BLaER1 (cell line): ENCODE measurements around the gene BRD1.

Experiments used
- H3K27ac ChIP-seq: shearing (Covaris generic); formaldehyde crosslinking; 2 replicates; pipeline ENCODE4 v1.8.1; 2022
- H3K27me3 ChIP-seq: shearing (Covaris generic); formaldehyde crosslinking; 2 replicates; pipeline ENCODE4 v1.8.1; 2022
- H3K36me3 ChIP-seq: shearing (Covaris generic); formaldehyde crosslinking; 2 replicates; pipeline ENCODE4 v1.8.1; 2022
- H3K4me1 ChIP-seq: shearing (Covaris generic); formaldehyde crosslinking; 2 replicates; pipeline ENCODE4 v1.8.1; 2022
- H3K4me2 ChIP-seq: shearing (Covaris generic); formaldehyde crosslinking; 2 replicates; pipeline ENCODE4 v1.8.1; 2022
- H3K4me3 ChIP-seq: shearing (Covaris generic); formaldehyde crosslinking; 2 replicates; pipeline ENCODE4 v1.8.1; 2022
- H3K9ac ChIP-seq: shearing (Covaris generic); formaldehyde crosslinking; 2 replicates; pipeline ENCODE4 v1.8.1; 2022
- H3K9me3 ChIP-seq: shearing (Covaris generic); formaldehyde crosslinking; 2 replicates; pipeline ENCODE4 v1.8.1; 2022
- H4K20me1 ChIP-seq: shearing (Covaris generic); formaldehyde crosslinking; 2 replicates; pipeline ENCODE4 v1.8.1; 2022
- Cebpa-rat ChIP-seq: shearing (Covaris generic); IDR thresholded peaks from 2 replicates; pipeline ENCODE4 v1.8.1; 2022

Gene BRD1

GRCh38 chr22:49726701-49727101 is 101.0 kb downstream of the BRD1 start:
- H3K9me3 ChIP-seq, result no peaks in the 10 kb centered on the region
- H3K9ac ChIP-seq, result no peak overlapping the region
- H3K4me2 ChIP-seq, result 0 out of 2 replicates have a peak overlapping the region, but pooled peaks have one; percentile 75
- H3K4me1 ChIP-seq, result peaks cover 61% of the 10 kb centered on the region
- no peak overlapping the region for H3K4me3 ChIP-seq
- H3K36me3 ChIP-seq, result no peaks in the 10 kb centered on the region
- no peak for TF ChIP-seq Cebpa-rat
- H3K27ac ChIP-seq, result no peak overlapping the region
- peaks cover 64% of the 10 kb centered on the region for H3K27me3 ChIP-seq
- peaks cover 30% of the 10 kb centered on the region for H4K20me1 ChIP-seq

- Histone ChIP-seq H3K36me3 (no peaks in the 10 kb centered on the region), H3K27me3 (peaks cover 59% of the 10 kb centered on the region), H3K9ac (no peak overlapping the region), H3K9me3 (no peaks in the 10 kb centered on the region), H3K4me2 (no peak overlapping the region), H3K4me3 (no peak overlapping the region), H4K20me1 (peaks cover 30% of the 10 kb centered on the region), H3K27ac (no peak overlapping the region), H3K4me1 (peaks cover 61% of the 10 kb centered on the region)
- TF ChIP-seq Cebpa-rat, result no peak
Observed at GRCh38 chr22:49726022-49726681, 101.5 kb downstream of the BRD1 start.

DNA sequence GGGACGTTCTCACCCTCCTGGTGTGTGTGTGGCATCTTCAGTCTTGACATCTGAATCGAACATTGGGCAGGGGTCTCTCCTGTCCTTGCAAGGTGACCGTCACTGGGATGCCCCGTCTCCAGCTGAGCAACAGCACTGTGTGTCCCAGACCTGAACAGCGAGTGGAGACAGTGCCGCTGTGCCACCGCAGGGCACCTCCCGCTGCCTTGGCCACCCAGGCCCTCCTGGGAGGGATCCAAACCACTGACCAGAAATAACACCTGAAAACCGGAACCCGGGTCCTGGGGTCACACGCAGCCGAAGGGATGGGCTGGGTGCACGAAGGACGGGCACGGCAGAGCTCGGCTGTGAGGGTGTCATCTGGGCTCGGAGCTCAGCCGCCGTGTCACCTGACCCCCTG is 102.2 kb downstream of the BRD1 start:
- Histone ChIP-seq H3K9ac (no peak overlapping the region), H3K4me2 (peak overlapping the region; percentile 90), H3K36me3 (no peaks in the 10 kb centered on the region), H4K20me1 (peaks cover 30% of the 10 kb centered on the region), H3K9me3 (no peaks in the 10 kb centered on the region), H3K27me3 (peaks cover 52% of the 10 kb centered on the region), H3K4me1 (peaks cover 61% of the 10 kb centered on the region), H3K27ac (no peak overlapping the region), H3K4me3 (no peak overlapping the region)
- TF ChIP-seq Cebpa-rat, result no peak

DNA sequence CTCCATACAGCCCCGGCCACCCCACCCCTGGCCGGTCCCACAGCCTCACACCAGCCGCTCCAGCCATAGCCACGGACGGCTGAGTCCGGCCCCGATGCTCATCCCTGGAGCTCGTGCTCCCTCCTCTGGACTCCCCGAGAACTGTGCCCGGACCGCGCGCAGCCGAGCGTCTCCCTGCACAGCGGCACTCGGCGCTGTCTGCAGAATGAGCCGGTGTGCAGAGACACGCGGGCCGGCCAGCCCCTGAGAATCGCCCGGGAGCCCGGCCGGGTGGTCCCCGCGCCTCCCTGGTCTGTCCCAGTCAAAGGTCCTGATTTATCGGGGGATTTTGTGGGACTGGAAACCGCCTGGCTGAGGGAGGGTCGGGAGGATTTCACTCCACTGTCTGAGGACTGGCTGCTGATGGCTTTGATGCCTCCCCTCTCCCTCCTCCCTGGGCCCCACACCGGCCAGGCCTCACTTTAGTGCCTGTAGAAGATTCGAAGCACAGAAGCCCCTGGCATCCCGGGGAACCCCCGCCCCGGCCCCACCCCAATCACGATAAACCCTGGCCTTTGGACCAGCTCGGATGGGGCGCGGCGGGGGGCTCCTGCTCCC is 102.7 kb downstream of the BRD1 start:
- TF ChIP-seq Cebpa-rat, result no peak
- H3K27ac ChIP-seq, result peak overlapping the region; percentile 64
- H3K9me3 ChIP-seq, result no peaks in the 10 kb centered on the region
- H4K20me1 ChIP-seq, result peaks cover 30% of the 10 kb centered on the region
- no peaks in the 10 kb centered on the region for H3K36me3 ChIP-seq
- peak overlapping the region; percentile 43 for H3K9ac ChIP-seq
- peak overlapping the region; percentile 90 for H3K4me2 ChIP-seq
- peaks cover 47% of the 10 kb centered on the region for H3K27me3 ChIP-seq
- peak overlapping the region; percentile 63 for H3K4me3 ChIP-seq
- peaks cover 61% of the 10 kb centered on the region for H3K4me1 ChIP-seq

- Histone ChIP-seq H3K9me3 (no peaks in the 10 kb centered on the region), H3K36me3 (no peaks in the 10 kb centered on the region), H3K27me3 (peaks cover 40% of the 10 kb centered on the region), H3K9ac (peak overlapping the region; percentile 43), H3K4me3 (peak overlapping the region; percentile 63), H3K4me1 (peaks cover 61% of the 10 kb centered on the region), H3K27ac (peak overlapping the region; percentile 64), H3K4me2 (peak overlapping the region; percentile 90), H4K20me1 (peaks cover 30% of the 10 kb centered on the region)
- TF ChIP-seq Cebpa-rat, result no peak
Observed at GRCh38 chr22:49724030-49724892, 103.4 kb downstream of the BRD1 start.

GRCh38 chr22:49723478-49724029 is 104.1 kb downstream of the BRD1 start:
- 0 out of 2 replicates have a peak overlapping the region, but pooled peaks have one; percentile 10 for H3K27ac ChIP-seq
- H3K4me2 ChIP-seq, result peak overlapping the region; percentile 90
- peaks cover 24% of the 10 kb centered on the region for H4K20me1 ChIP-seq
- H3K9ac ChIP-seq, result no peak overlapping the region
- H3K9me3 ChIP-seq, result no peaks in the 10 kb centered on the region
- peaks cover 33% of the 10 kb centered on the region for H3K27me3 ChIP-seq
- H3K36me3 ChIP-seq, result no peaks in the 10 kb centered on the region
- no peak for TF ChIP-seq Cebpa-rat
- H3K4me1 ChIP-seq, result peaks cover 56% of the 10 kb centered on the region
- 0 out of 2 replicates have a peak overlapping the region, but pooled peaks have one; percentile 63 for H3K4me3 ChIP-seq
